Naive thymus-derived CD8-positive, alpha-beta T cell (primary cell): ENCODE data around the gene STIL. TPM values are rescaled to one million over a fixed set of nuclear protein-coding genes. Genes with fewer than 3 reads are reported as not detected.

ENCODE experiments used
- ATAC-seq, 2 donors: fragments of 150-1000 bp; cut with Tn5 transposase in 1 of 2; sonication (Bioruptor Pico), chemical (Tn5 transposase) in 1 of 2; 1 replicate in 1 of 2; 2 replicates in 1 of 2; pipeline ENCODE4 v1.10.0; 2021; ENCODE audit warnings: mild to moderate bottlenecking in 2 of 2, moderate library complexity in 2 of 2
- POLR2A ChIA-PET: fragments of 350-600 bp; sonication (Branson Sonifier 250); formaldehyde crosslinking; loops from one replicate; lab custom pipeline; 2021; ENCODE audit warnings: antibody characterized with exemption; lab: Charles Lee
- DNase-seq, 10 donors: peaks; one replicate each; pipeline versions ENCODE4 v3.0.0 to v3.0.0-alpha.2; 2020 to 2022
- H3K27ac Mint-ChIP-seq, 10 donors: one replicate each; pipeline ENCODE4 v1.8.0; 2020 to 2022; ENCODE audit warnings: mild to moderate bottlenecking in 10 of 10, mixed read lengths in 10 of 10, moderate library complexity in 4 of 10, inconsistent platforms in 1 of 10
- H3K27me3 Mint-ChIP-seq, 5 donors: one replicate each; pipeline ENCODE4 v1.8.0; 2021 to 2022; ENCODE audit warnings: mixed read lengths in 5 of 5
- H3K36me3 Mint-ChIP-seq, 3 donors: one replicate each; pipeline ENCODE4 v1.8.0; 2020 to 2022; ENCODE audit warnings: mixed read lengths in 3 of 3, mild to moderate bottlenecking in 2 of 3, inconsistent platforms in 1 of 3
- H3K4me1 Mint-ChIP-seq, 4 donors: one replicate each; pipeline ENCODE4 v1.8.0; 2021 to 2022; ENCODE audit warnings: mixed read lengths in 4 of 4
- H3K4me3 Mint-ChIP-seq, 10 donors: one replicate each; pipeline ENCODE4 v1.8.0; 2020 to 2022; ENCODE audit warnings: mild to moderate bottlenecking in 10 of 10, mixed read lengths in 10 of 10, moderate library complexity in 6 of 10, inconsistent platforms in 1 of 10
- H3K9me3 Mint-ChIP-seq, 9 donors: one replicate each; pipeline ENCODE4 v1.8.0; 2020 to 2022; ENCODE audit warnings: mixed read lengths in 9 of 9, mild to moderate bottlenecking in 3 of 9, inconsistent platforms in 1 of 9, moderate library complexity in 1 of 9
- polyA plus RNA-seq, 3 donors: library from polyadenylated mRNA; unstranded; fragments of 300-500 nt; fragmentation: Illumina TruSeq; gene quantifications; one replicate each; pipeline ENCODE4 v1.2.3, GENCODE V29; 2021
- total RNA-seq, 8 experiments: library from RNA in 2 of 8; stranded (reverse) in 2 of 8; gene quantifications; one replicate each; pipeline ENCODE4 v1.2.3 and lab custom pipeline; 2021 to 2026

Gene STIL
- total and polyA plus RNA-seq, 5 experiments from 2014 or later, result 0.59 to 1.3 (median 0.85) TPM

- ATAC-seq (peak in 1 of 2 donors; percentile 57), DNase-seq (peak in 1 of 10 donors; percentile 18)
- peaks cover under 1 to 93% (median 76%) of the 10 kb centered on the region in 5 donors for H3K27me3 Mint-ChIP-seq
- POLR2A ChIA-PET, result interaction anchor here (1.4 kb wide), 1 partner anchor 9 kb away, joined by 3 read pairs; no protein-coding TSS in a partner anchor
- peaks cover 15 to 41% (median 35%) of the 10 kb centered on the region in 4 donors for H3K4me1 Mint-ChIP-seq
- peak overlapping the region; percentile 10 to 86 (median 46) for H3K4me3 Mint-ChIP-seq
- H3K27ac Mint-ChIP-seq, result no peak overlapping the region
- H3K9me3 Mint-ChIP-seq, result no peaks in the 10 kb centered on the region
- peaks cover 4 to 6% (median 5%) of the 10 kb centered on the region in 3 donors for H3K36me3 Mint-ChIP-seq
Observed at GRCh38 chr1:47230692-47231300, 83.2 kb downstream of the STIL start.

- POLR2A ChIA-PET, result interaction anchor here (1.4 kb wide), 1 partner anchor 8 kb away, joined by 3 read pairs; no protein-coding TSS in a partner anchor
- no peak for DNase-seq
- no peak for ATAC-seq
- Mint-ChIP-seq H3K36me3 (peaks cover 4 to 6% (median 5%) of the 10 kb centered on the region in 3 donors), H3K4me3 (peak overlapping the region in 9 of 10 donors; percentile 5 to 86 (median 78)), H3K4me1 (peaks cover 15 to 43% (median 37%) of the 10 kb centered on the region in 4 donors), H3K27ac (no peak overlapping the region), H3K9me3 (no peaks in the 10 kb centered on the region), H3K27me3 (peaks cover 0 to 88% (median 75%) of the 10 kb centered on the region in 5 donors)
Observed at GRCh38 chr1:47229886-47230691, 83.9 kb downstream of the STIL start.

GRCh38 chr1:47229031-47229885, 84.7 kb downstream of the STIL start:
- Mint-ChIP-seq H3K27ac (no peak overlapping the region), H3K36me3 (peaks cover 4 to 6% (median 5%) of the 10 kb centered on the region in 3 donors), H3K4me1 (peaks cover 15 to 43% (median 37%) of the 10 kb centered on the region in 4 donors), H3K4me3 (peak overlapping the region in 9 of 10 donors; percentile 8 to 84 (median 64)), H3K27me3 (peaks cover 0 to 81% (median 68%) of the 10 kb centered on the region in 5 donors), H3K9me3 (no peaks in the 10 kb centered on the region)
- DNase-seq (no peak), ATAC-seq (no peak)
- POLR2A ChIA-PET, result interaction anchor here (1.4 kb wide), 1 partner anchor 7 kb away, joined by 3 read pairs; no protein-coding TSS in a partner anchor

GRCh38 chr1:47228644-47229030, 85.3 kb downstream of the STIL start:
- Mint-ChIP-seq H3K4me3 (no peak overlapping the region), H3K9me3 (no peaks in the 10 kb centered on the region), H3K4me1 (peaks cover 15 to 43% (median 37%) of the 10 kb centered on the region in 4 donors), H3K36me3 (peaks cover 4 to 6% (median 5%) of the 10 kb centered on the region in 3 donors), H3K27ac (no peak overlapping the region), H3K27me3 (peaks cover 0 to 74% (median 62%) of the 10 kb centered on the region in 5 donors)
- no peak for ATAC-seq
- POLR2A ChIA-PET, result no interaction called here
- DNase-seq, result no peak

- Mint-ChIP-seq H3K36me3 (peaks cover 4 to 6% (median 5%) of the 10 kb centered on the region in 3 donors), H3K27me3 (peaks cover 0 to 64% (median 51%) of the 10 kb centered on the region in 5 donors), H3K27ac (no peak overlapping the region), H3K9me3 (no peaks in the 10 kb centered on the region), H3K4me1 (peaks cover 14 to 40% (median 35%) of the 10 kb centered on the region in 4 donors), H3K4me3 (no peak overlapping the region)
- no peak for DNase-seq
- ATAC-seq, result no peak
- POLR2A ChIA-PET, result no interaction called here
Observed at GRCh38 chr1:47227341-47228232, 86.4 kb downstream of the STIL start.

- no peak overlapping the region for H3K27ac Mint-ChIP-seq
- POLR2A ChIA-PET, result no interaction called here
- DNase-seq (no peak), ATAC-seq (no peak)
- H3K9me3 Mint-ChIP-seq, result no peaks in the 10 kb centered on the region
- H3K4me1 Mint-ChIP-seq, result peaks cover 12 to 34% (median 31%) of the 10 kb centered on the region in 4 donors
- H3K36me3 Mint-ChIP-seq, result peaks cover 4 to 6% (median 5%) of the 10 kb centered on the region in 3 donors
- H3K4me3 Mint-ChIP-seq, result peak overlapping the region in 1 of 10 donors; percentile 35
- H3K27me3 Mint-ChIP-seq, result peaks cover 0 to 59% (median 49%) of the 10 kb centered on the region in 5 donors
Observed at GRCh38 chr1:47226839-47227215, 87.1 kb downstream of the STIL start.

GRCh38 chr1:47226121-47226838, 87.7 kb downstream of the STIL start:
- peak overlapping the region in 1 of 10 donors; percentile 34 for H3K27ac Mint-ChIP-seq
- POLR2A ChIA-PET, result no interaction called here
- DNase-seq, result no peak
- peaks cover 0 to 2% (median under 1%) of the 10 kb centered on the region in 3 donors for H3K36me3 Mint-ChIP-seq
- H3K27me3 Mint-ChIP-seq, result peaks cover 5 to 60% (median 48%) of the 10 kb centered on the region in 5 donors
- H3K9me3 Mint-ChIP-seq, result no peaks in the 10 kb centered on the region
- peak overlapping the region; percentile 14 to 83 (median 68) for H3K4me3 Mint-ChIP-seq
- peaks cover 7 to 28% (median 26%) of the 10 kb centered on the region in 4 donors for H3K4me1 Mint-ChIP-seq
- no peak for ATAC-seq

GRCh38 chr1:47225430-47226100, 88.4 kb downstream of the STIL start:
- Mint-ChIP-seq H3K27me3 (peaks cover 12 to 59% (median 49%) of the 10 kb centered on the region in 5 donors), H3K4me3 (peak overlapping the region; percentile 14 to 83 (median 68))

GRCh38 chr1:47224676-47225399, 89.1 kb downstream of the STIL start:
- H3K27ac Mint-ChIP-seq, result no peak overlapping the region
- peaks cover 6 to 14% (median 13%) of the 10 kb centered on the region in 4 donors for H3K4me1 Mint-ChIP-seq
- peaks cover 0 to 2% (median 0%) of the 10 kb centered on the region in 9 donors for H3K9me3 Mint-ChIP-seq
- peaks cover 0 to 2% (median 0%) of the 10 kb centered on the region in 3 donors for H3K36me3 Mint-ChIP-seq
- POLR2A ChIA-PET, result interaction anchor here (1.4 kb wide), 1 partner anchor 10 kb away, joined by 3 read pairs; no protein-coding TSS in a partner anchor
- no peak overlapping the region for H3K4me3 Mint-ChIP-seq
- ATAC-seq (peak in 1 of 2 donors; percentile 42), DNase-seq (no peak)
- H3K27me3 Mint-ChIP-seq, result peaks cover 19 to 57% (median 43%) of the 10 kb centered on the region in 5 donors

More at GRCh38 chr1:47225430-47226100, 88.4 kb downstream of the STIL start:
- Mint-ChIP-seq H3K9me3 (peaks cover 0 to 2% (median 0%) of the 10 kb centered on the region in 9 donors), H3K36me3 (peaks cover 0 to 2% (median 0%) of the 10 kb centered on the region in 3 donors), H3K27ac (no peak overlapping the region), H3K4me1 (peaks cover 7 to 21% (median 20%) of the 10 kb centered on the region in 4 donors)
- POLR2A ChIA-PET, result no interaction called here
- peak; percentile 28 to 33 for ATAC-seq
- no peak for DNase-seq
